NCI-H446 (cell line): ENCODE measurements around the gene PIP5KL1.
"Not testable (repeated sequence)": the region's sequence is repeated elsewhere in the genome, so short reads cannot be mapped to it uniquely, and the experiment has no call there.

ENCODE experiments used
- DNase-seq, 2 experiments: peaks; one replicate each; lab custom pipeline; 2025; lab: John Stamatoyannopoulos, UW

Gene PIP5KL1

DNA sequence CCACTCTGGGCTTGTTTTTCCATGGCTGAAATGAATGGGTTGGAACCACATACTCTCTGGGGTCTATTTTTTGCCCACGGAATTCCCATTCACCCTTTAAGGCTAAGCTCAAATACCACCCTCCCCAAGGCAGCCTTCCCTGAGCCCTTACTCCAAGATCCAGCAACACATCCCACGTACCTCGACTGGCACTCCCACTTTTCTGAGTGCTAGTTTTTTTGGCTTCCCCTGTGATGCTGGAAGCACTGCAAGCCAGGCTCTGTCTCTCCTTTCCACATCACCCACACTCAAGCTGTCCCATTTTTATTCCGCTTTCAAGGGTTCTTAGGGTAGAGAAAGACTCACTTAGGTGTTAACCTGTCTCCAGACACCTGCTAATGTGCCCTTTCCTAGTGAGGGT is 37.2 kb downstream of the PIP5KL1 start:
- DNase-seq, result no peak

DNA sequence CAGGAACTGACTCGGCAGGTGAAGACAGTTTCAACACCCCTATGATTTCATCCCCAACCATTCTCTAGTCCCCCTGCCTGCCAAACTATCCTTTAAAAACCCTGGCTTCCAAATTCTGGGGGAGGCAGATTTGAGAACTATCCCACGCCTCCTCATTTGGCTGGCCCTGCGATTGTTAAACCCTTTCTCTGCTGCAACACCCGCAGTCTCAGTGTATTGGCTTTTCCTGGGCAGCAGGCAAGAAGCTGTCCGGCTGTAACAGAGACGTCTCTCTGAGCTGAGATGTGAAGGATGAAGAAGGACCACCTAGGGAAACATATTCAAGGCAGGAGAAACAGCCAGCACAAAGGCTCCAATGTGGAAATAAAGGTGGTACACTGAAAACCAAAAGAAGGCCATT is 37.7 kb downstream of the PIP5KL1 start:
- DNase-seq, result no peak

DNA sequence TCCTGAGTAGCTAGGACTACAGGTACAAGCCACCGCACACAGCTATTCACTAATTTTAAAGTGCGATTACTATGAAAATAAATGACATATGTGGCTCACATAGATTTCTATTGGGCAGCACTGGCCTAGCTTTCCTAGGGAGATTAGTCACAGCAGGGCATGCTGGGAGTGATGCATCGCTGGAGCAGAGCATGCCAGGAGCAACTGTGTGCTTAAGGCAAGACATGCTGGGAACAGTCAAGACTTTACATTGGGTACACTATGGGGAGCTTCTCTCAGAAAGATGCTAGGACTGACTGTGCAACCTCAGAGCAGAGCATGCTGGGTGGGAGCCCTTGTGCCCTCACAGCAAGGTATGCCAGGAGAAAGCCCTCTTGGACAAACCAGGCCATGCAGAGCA is 40.5 kb downstream of the PIP5KL1 start:
- DNase-seq, result no peak

DNA sequence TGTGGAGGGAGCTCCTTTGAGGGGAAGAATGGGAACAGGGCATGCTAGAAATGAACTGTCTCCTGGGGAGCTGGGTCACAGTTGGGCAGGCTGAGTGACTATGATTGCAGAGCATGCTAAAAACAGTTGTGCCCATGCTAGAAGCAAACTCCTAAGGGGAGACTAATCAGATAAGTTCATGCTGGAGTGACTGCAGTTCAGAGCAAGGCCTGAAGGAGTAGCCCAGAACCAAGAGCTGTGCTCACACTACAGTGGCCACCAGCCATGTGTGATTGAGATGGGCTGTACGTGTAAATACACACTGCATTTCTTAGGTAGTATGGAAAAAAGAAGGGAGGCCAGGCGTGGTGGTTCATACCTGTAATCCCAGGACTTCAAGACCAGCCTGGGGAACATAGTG is 42.8 kb downstream of the PIP5KL1 start:
- no peak for DNase-seq

DNA sequence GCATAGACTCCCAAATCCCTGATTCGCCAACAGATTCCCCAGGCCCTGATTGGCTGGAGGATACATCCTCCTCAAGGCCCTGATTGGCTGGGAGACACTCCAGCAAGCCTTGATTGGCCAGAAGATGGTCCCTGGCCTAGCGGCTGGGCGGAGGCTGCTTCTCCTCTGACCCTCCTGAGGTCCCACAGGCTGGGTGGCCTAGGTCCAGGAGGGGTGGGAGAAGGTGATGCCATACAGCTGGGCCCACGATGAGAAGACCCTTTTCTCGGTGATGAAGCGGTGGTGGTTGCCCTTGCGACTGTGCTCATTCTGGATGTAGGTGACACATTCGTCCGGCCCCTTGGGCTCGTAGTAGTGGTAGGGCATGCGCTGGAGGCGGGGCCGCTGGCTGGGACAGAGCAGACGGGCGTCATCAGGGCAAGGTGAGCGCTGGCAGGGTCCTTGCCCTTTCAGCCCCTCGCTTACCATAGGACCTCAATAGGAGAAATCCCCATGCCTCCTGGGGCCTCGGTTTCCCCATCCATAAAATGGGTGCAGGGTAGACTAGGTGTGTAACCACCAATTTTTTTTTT is 44.1 kb downstream of the PIP5KL1 start:
- DNase-seq, result no peak

DNA sequence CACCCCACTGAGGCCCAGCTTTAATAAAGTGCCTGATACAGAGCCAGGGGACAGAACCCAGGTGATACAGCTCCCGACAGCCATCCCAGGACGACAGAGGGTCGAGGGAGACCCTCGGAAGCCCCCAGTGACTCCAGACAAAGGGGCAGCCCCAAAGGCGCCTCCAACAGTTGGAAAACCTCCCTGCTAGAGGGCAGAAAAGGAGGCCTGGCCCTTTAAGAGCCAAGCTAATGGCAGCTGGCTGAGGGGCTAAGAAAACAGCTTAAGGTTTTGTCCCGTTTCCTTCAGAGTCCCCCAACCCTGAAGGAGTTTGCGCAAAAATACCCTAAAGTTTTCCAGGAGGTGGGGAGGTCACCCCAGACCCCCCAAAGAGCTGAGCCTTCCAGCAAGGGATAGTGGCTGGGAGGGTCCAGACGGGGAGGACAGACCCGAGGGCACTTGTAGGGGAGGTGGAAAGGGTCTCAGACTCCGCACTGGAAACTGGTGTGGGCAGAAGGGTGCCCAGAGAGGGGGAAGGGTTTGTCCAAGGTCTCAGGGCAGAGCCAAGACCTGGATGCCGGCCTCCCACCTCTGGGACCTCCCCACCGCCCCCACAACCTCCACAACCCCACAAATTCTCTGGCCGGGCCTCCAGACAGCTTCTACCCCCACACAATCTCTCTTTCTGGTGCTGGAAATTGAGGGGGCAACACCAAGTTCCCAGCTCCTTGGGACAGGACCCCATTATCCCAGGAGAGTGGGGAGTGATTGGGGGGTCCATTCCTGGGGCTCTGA is 44.9 kb downstream of the PIP5KL1 start:
- DNase-seq, result no peak

DNA sequence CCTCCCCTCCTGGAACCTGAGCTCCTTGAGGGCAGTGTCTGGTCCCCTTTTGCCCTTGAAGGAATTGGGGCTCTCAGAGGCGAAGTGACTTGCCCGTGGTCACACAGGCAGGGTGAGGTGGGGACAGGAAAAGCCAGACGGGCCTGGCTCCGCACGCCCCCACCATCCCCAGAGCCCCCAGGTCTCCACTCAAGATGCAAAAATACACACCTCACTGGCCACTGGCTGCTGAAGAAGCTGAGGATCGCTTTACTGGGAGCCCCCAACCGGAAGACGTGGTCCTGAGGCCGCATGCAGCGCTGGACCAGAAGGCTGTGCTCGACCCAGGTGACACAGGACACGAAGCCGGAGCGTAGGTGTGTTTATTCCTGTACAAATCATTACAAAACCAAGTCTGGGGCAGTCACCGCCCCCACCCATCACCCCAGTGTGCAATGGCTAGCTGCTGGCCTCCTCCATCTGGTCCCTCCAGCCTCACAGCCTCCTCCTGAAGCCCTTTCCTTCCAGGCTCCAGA is 45.5 kb downstream of the PIP5KL1 start:
- no peak for DNase-seq

DNA sequence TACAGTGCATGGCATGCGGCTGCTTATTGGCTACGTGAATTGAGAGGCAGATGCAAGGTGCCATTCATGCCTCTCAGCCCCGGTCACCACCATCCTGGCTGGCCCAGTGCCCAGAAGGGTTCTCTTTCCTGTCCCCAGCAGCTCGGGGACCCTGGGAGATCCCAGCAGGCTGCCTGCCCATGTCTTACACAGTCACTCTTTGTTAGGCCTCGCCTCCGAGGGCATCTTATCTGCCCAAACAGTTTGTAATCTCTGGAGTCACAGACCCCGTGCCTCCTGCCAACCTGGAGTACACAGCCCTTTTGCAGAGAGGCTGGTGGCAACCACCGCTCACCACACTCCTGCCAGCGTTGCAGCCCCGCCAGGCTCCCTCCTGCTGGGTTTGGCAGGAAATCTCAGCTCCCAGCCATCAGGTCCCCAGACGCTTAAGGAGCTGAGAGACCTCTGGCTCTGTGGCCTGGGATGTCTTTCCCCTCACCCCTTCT is 46.1 kb downstream of the PIP5KL1 start:
- DNase-seq, result peak; percentile 6 to 73

DNA sequence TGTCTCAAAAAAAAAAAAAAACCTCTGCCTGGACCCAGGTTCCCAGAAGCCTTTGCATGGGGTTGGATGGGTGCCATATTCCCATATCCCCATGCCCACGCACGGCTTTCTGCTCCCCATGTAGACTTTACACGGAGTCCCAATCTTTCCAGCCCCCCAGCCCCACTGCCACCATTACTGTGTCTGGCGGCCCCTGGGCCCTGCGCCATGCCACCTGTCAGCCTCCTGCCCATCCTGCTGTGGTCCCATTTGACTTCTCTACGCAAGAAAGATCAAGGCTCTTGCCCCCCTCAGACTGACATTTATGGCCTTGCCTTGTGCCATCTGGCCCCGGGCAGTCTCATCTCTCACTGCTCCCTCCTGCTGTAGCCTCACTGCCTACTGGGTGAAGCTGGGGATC is 46.6 kb downstream of the PIP5KL1 start:
- peak; percentile 36 to 72 for DNase-seq

DNA sequence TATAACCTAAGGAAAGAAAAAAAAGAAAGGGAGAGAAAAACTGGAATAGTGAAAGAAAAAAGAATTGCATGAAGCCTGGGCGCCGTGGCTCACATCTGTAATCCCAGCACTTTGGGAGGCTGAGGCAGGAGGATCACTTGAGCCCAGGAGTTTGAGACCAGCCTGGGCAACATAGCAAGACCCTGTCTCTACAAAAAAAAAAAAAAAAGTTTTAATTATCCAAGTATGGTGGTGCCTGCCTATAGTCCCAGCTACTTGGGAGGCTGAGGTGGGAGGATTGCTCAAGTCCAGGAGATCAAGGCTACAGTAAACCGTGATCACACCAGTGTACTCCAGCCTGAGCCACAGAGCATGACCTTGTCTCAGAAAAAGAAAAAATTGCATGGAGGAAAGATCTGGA is 48.9 kb downstream of the PIP5KL1 start:
- DNase-seq, result not testable (repeated sequence)

DNA sequence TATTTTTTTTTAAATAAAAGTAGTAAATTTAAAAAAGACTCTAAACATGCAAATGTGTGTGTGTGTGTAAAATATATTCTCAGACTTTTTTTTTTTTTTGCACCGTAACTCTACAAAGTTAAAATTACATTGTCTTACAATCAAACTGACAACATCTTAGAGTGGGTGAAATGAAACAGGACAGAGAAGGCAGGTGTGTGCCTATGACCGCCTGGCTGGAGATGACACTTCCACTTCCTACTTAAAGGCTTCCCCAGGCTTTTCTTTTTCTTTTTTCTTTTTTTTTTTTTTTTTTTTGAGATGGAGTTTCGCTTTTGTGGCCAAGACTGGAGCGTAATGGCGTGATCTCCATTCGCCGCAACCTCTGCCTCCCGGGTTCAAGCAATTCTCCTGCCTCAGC is 50.4 kb downstream of the PIP5KL1 start:
- no peak for DNase-seq

DNA sequence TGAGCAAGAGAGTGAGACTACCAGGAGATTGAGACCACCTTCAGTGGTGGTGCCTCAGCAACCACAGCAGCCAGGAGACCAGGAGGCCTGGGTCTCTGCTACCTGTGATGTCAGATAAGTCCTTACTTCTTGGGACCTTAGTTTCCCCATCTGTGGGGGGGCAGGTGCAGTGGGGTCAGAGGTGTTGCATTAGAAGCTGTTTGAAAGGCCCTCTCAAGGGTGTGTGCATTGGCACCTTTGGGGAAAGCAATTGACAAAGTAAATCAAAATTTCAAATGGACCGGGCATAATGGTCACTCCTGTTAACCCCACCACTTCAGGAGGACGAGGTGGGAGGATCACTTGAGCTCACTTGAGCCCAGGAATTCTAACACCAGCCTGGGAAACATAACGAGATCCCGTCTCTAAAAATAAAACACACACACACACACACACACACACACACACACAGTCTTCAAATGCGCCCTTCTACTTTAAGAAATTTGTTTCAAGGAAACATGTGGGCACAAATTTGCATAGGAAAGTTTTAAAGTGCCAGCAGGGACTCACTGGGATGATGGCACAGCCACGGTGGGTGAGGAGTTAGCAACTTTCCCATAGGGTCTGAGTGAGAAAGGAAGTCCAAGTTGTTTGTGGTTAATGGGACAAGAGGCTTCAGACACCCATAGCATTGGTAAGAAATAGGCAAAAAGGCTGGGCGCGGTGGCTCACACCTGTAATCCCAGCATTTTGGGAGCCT is 51.8 kb downstream of the PIP5KL1 start:
- no peak for DNase-seq

DNA sequence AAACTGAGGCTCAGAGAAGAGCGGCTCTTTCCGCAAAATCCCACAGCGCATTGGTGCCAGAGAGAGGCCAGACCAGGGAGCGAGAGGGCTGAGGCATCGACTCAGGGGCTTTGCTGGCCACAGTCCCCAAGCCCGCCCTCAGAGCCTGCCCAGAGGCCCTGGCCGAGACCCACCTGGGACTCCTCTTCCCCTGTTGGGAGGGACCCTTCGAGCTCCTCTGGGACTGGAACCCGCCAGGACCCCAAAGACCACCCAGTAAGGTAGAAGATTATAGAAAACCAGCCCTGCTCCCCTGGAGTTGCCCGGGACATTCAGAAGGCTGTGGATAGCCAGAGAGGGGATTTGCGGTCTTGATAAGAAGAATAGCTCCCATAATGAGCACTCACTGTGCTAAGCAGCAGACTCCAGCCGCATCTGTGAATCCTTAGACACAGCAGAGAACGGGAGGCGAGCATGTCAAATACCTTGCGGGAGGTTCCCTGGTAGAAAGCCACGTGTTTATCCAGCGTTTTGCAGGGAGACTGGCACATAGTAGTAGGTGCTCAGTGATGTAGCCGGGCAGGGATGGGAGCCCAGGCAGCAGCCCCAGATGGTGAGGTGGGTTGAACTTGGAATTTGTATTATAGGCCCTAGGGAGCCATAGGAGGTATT is 52.5 kb downstream of the PIP5KL1 start:
- DNase-seq, result no peak

DNA sequence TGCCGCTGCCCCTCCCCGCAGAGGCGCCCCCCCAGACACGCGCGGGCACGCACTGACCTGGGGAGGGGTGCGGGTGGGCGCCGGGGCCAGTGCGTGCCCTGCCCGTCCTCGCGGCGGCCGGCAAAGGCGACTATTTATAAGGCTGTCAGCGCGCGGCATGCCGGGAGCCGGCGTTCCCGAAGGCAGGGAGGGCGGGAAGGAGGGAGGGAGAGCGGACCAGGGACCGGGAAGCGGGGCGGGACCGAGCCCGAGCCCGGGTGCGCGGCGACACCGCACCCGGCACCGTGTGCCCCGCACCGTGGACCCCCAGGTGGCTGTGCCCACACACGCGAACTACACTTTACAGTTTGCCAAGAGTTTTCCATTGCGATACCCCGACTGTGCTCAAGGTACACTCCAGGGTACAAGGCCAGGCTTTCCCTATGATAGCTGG is 53.0 kb downstream of the PIP5KL1 start, which contains the start of gene AK1:
Gene AK1 (minus strand): TSS at position 110 of the 433 bp plus-strand sequence. CDS start 3,058 bp downstream, outside the sequence.
- DNase-seq, result peak; percentile 12 to 59

DNA sequence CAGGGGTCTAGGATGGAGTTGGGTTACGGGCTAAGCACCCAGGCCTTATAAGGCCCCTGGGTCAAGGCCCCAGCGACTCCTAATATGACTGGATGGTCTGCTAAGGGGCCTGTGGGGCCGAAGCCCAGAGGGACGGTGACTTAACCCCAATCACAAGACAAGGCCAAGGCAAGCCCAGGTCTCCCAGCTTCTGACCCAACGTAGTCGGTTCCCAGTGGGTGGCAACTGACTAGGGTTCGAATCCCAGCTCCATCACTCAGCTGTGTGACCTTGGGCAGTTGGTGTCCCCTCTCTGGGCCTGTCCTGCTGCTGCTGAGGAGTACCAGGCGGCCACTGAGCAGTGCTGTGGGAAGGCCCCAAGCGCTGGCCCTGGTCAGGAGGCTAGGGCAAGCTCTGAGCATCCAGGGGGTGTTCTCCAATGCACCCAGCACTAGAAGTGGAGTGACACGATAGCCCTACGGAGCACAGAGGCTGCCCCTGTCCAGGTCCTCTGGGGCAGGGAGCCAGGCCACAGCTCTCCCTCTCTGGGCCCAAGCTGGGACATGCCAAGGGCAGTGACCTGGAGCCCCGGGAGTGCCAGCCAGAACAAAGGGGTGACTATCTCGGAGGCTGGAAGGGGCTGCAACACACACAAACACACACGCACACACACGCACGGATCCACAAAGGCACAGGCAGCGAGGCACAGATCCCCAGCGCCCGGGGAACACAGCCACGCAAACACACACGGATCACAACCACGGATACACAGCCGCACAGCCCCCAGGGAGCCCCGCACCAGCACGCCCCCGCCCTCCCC is 53.6 kb downstream of the PIP5KL1 start:
- DNase-seq, result no peak

DNA sequence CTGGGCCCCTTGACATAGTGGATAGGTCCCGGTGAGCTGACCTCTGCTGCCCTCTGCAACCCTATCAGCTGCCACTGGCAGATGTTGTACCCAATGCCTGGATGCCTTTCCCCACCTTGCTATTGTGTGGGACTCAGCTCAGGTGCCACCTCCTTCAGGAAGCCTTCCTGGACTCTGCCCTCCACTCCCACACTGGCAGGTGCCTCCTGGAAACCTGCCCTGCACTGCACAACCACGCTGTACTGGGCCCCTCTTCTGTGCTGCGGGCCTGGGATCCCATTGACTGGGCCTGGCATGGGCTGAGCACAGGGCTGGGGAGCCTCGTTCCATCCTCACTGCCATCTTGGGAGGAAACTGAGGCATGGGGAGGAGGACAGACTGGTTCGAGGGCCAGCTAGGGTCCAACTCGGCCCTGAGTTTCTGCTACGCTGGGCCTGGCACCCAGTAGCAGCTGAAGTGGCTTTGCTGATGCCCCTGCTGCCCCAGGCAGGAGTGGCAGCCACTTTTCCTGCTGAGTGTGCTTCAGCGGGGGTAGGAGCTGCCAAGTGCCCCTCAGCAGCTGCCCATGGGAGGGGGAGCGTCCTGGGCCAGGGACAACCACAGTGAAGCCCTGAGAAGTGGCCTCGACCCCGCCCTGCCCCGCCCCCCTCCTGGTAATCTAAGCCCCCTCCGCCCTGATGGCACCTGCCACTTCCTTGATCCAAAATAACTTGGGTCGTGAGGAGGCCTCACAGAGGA is 54.4 kb downstream of the PIP5KL1 start:
- DNase-seq, result no peak

DNA sequence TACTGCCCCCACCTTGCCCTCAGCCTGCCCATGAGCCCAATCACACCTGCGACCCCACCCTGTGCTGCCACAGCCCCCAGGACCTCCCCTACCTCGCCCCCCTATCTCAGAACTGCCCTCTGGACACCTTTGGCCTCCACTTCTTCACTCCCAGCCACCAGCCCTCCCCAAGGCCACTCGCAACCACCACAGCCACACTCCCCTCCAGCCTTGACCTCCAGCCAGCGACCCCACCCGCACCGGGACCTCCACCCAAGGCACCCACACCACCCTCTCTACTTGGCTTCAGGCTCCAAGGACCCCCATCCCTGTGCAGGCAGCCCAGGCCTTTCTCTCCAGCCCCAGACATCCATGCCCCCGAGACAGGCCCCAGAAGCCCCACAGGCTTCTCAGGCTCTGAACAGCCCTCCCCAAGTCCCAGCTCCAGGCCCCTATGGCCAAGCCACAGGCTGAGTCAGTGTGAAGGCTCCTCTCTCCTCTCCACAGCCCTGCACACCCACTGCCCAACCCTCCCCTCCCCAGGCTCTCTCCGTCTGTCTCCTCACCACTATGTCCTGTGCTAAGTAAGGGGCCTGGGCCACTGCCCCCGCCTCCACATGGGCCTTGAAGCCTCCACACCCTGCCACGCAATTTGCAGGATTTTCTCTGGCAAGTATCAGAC is 55.1 kb downstream of the PIP5KL1 start:
- DNase-seq, result no peak

DNA sequence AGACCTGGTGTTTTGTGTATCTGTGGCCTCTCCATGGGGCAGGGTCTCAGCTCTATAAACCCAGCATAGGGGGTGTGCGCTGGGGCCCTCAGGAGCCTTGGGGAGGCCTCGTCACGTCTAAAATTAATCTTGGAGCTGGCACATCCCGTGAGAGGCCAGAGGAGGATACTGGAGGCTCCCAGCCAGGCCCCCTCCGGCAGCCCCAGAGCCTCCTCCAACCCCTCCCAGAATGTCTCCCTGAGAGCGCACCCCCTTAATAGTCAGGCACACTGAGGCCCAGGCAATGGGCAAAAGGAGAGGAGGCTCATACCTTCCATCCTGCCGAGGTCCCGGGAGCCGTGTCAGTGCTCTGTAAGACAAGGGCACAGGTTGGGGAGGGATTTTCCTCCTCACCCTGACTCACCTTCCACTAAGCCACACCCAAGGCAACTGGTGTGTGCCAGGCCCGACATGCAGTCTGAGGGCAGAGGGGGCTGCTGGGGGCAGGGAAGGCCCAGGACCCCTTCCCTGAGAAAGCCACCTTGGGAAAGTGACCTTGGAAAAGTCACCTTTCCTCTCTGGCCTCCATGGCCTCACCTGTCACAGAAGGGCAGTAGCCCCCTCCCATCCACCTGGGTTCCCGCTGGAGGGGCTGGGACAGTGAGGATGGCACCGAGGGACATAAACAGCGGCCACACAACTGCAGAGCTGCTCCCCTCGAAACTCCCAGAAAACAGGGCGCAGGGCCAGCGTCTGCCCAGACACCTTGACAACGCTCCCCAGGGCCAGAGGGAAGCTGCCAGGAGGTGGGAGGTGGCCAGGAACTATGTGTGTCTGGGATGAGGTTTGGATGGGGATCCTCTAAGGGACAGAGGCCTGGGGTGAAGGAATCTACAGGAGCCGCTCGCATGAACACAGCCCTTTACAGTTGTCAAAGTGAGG is 56.0 kb downstream of the PIP5KL1 start:
- DNase-seq, result no peak

DNA sequence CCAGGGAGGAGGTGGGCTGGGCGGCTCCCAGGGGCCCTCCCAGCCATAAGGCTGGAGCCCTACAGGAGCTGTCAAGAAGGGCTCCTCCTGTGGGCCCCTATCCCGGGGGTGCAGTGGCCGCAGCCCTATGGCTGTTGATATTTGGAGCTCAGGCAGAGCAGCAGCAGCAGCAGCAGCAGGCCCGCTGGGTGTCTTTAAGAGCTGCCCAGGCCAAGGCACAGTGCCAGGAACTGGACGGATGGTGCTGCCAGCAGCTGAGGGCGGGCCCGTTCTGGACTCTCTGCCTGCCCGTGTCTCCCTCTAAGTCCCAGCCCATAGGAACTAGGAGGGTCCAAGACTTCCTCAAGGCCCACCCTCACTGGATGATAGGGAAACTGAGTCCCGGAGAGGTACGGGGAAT is 56.7 kb downstream of the PIP5KL1 start:
- DNase-seq, result no peak
